Forelimb muscle (tissue), 1 donor: ENCODE results near the gene AKTIP. TPM values are rescaled to one million over a fixed set of nuclear protein-coding genes. Genes with fewer than 3 reads are reported as not detected.
A peak's percentile ranks its signal among the peaks of the same experiment; 100 is the strongest.
"Not testable (repeated sequence)": the region's sequence is repeated elsewhere in the genome, so short reads cannot be mapped to it uniquely, and the experiment has no call there.

ENCODE experiments used
- DNase-seq: peaks from one replicate; pipeline ENCODE4 v3.0.0-alpha.2; 2013; ENCODE audit warnings: low read depth
- polyA plus RNA-seq: library from polyadenylated mRNA; unstranded; fragments of 120-200 nt; gene quantifications from one replicate; pipeline ENCODE4 v1.2.1, GENCODE V29; 2013; ENCODE audit not compliant: insufficient read length

AKTIP gene
- polyA plus RNA-seq = 48.2 TPM

- DNase-seq = no peak
Measured at GRCh38 chr16:53502331-53503269, at the start of gene AKTIP. Gene AKTIP, minus strand, starts transcription at chr16:53503209. Its CDS starts 2,950 bp downstream, at chr16:53500259.

GRCh38 chr16:53549970-53550690, 47.1 kb upstream of the AKTIP start:
- DNase-seq = peak; percentile 92

- DNase-seq = no peak
Measured at GRCh38 chr16:53546988-53547391, 44.0 kb upstream of the AKTIP start.

- DNase-seq = no peak
Measured at GRCh38 chr16:53545433-53545832, 42.4 kb upstream of the AKTIP start.

GRCh38 chr16:53542283-53542682, 39.3 kb upstream of the AKTIP start:
- DNase-seq = no peak

- no peak for DNase-seq
Measured at GRCh38 chr16:53541326-53541725, 38.3 kb upstream of the AKTIP start.

- not testable (repeated sequence) for DNase-seq
Measured at GRCh38 chr16:53539759-53540718, 37.0 kb upstream of the AKTIP start.

GRCh38 chr16:53539346-53539745, 36.3 kb upstream of the AKTIP start:
- DNase-seq = not testable (repeated sequence)

GRCh38 chr16:53537626-53538025, 34.6 kb upstream of the AKTIP start:
- no peak for DNase-seq

GRCh38 chr16:53534206-53534605, 31.2 kb upstream of the AKTIP start:
- no peak for DNase-seq

- no peak for DNase-seq
Measured at GRCh38 chr16:53530741-53531140, 27.7 kb upstream of the AKTIP start.

- no peak for DNase-seq
Measured at GRCh38 chr16:53530046-53530445, 27.0 kb upstream of the AKTIP start.

GRCh38 chr16:53529513-53529912, 26.5 kb upstream of the AKTIP start:
- no peak for DNase-seq

- no peak for DNase-seq
Measured at GRCh38 chr16:53528797-53529196, 25.8 kb upstream of the AKTIP start.

- no peak for DNase-seq
Measured at GRCh38 chr16:53523971-53524548, 21.1 kb upstream of the AKTIP start.

GRCh38 chr16:53523126-53523804, 20.3 kb upstream of the AKTIP start:
- no peak for DNase-seq

- DNase-seq = no peak
Measured at GRCh38 chr16:53519417-53520091, 16.5 kb upstream of the AKTIP start.

GRCh38 chr16:53518550-53519416, 15.8 kb upstream of the AKTIP start:
- DNase-seq = no peak

GRCh38 chr16:53517851-53518250, 14.8 kb upstream of the AKTIP start:
- no peak for DNase-seq
